ENCODE data around the gene DAGLA. TPM values are rescaled to one million over a fixed set of nuclear protein-coding genes. Genes with fewer than 3 reads are reported as not detected.

Gene DAGLA
- total and polyA plus RNA-seq, 3 donors from 2014 or later = 5.1 to 8.3 (median 7.1) TPM

DNA sequence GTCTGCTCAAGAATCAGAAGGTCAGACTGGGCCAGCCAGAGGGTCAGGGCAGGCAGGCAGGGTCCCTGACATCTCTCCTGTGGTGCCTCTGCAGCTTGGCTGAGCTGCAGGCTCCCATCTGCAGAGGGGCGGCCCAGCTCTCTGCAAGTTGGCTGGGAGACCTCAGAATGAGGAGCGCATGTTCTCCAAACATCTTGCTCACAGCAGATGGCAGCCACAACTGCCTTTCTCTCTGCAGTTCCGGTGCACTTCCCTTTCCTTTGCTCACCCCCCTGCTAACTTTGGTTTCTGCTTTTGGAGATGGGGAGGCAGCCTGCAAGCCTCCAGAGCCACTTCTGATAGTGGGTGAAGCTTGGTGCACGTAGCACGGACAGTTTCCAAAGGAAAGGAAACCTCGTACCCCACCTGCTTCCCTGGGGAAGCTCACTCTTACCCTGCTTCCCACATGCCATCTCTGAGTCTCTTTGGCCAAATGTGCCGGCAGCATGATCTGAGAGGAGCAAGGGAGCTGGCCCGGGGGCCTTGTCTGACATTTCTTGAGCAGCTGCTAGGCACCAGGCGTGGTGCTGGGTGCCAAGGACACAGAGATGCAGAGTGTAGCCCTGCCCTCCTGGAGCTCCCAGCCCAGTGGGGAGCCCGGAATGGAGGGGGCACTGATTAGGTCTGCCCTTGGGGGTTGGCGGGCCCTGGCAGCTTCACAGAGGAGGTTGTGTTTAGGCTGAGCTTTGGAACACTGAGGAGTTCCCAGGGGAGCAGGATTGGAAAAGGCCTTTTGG is 18.2 kb downstream of the DAGLA start:
- TF ChIP-seq POLR2A (IDR thresholded peaks at IDR 0.05) = no peak
- TF ChIP-seq, protein P1, sequence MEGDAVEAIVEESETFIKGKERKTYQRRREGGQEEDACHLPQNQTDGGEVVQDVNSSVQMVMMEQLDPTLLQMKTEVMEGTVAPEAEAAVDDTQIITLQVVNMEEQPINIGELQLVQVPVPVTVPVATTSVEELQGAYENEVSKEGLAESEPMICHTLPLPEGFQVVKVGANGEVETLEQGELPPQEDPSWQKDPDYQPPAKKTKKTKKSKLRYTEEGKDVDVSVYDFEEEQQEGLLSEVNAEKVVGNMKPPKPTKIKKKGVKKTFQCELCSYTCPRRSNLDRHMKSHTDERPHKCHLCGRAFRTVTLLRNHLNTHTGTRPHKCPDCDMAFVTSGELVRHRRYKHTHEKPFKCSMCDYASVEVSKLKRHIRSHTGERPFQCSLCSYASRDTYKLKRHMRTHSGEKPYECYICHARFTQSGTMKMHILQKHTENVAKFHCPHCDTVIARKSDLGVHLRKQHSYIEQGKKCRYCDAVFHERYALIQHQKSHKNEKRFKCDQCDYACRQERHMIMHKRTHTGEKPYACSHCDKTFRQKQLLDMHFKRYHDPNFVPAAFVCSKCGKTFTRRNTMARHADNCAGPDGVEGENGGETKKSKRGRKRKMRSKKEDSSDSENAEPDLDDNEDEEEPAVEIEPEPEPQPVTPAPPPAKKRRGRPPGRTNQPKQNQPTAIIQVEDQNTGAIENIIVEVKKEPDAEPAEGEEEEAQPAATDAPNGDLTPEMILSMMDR (IDR thresholded peaks at IDR 0.05) = no peak
- intact Hi-C loops (cut with DNase I; ENCODE audit: low total_unique reads) = no loop called here
- H3K27ac ChIP-seq = no peak overlapping the region

DNA sequence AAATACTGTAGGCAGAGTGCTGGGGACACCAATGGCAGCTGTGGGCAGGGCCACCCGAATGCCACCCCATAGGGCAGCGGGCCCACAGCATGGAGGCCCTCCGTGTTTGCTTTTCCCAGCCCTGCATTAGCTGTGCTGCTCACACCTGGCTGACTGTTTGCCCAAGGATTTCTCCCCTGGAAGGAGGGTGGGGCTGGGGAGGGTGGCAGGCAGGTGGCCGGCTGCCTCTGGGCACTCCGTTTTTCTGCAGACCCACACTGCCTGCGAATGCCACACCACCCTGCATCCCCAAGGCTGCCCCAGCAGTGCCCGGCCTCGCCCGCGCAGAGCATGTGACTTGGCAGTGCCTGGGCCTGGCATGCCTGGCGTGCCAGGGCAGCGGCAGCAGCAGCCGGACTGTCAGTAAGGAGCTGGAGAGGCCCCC is 19.6 kb downstream of the DAGLA start:
- TF ChIP-seq, protein P1 (IDR thresholded peaks at IDR 0.05) = no peak
- H3K27ac ChIP-seq = no peak overlapping the region
- intact Hi-C loops (cut with DNase I; ENCODE audit: low total_unique reads) = no loop called here
- peaks cover 64% of the 10 kb centered on the region for H3K4me1 ChIP-seq
- WGBS, 2 donors = 71 to 84% methylated on average over 12 to 13 of the region's 13 CpGs
- H3K27me3 ChIP-seq = no peaks in the 10 kb centered on the region
- H3K9me3 ChIP-seq = no peaks in the 10 kb centered on the region
- no peaks in the 10 kb centered on the region for H3K36me3 ChIP-seq (ENCODE audit: low read depth, missing control alignments)
- peak; percentile 55 for DNase-seq
- H3K4me3 ChIP-seq = no peak overlapping the region

More for the DNA sequence above, 18.2 kb downstream of the DAGLA start:
- peak; percentile 53 for DNase-seq
- 29 to 54% methylated on average over 10 to 11 of the region's 11 CpGs for WGBS, 2 donors
- Histone ChIP-seq H3K27me3 (no peaks in the 10 kb centered on the region), H3K4me3 (no peak overlapping the region), H3K4me1 (peaks cover 77% of the 10 kb centered on the region), H3K36me3 (ENCODE audit: low read depth, missing control alignments) (no peaks in the 10 kb centered on the region), H3K9me3 (no peaks in the 10 kb centered on the region)

DNA sequence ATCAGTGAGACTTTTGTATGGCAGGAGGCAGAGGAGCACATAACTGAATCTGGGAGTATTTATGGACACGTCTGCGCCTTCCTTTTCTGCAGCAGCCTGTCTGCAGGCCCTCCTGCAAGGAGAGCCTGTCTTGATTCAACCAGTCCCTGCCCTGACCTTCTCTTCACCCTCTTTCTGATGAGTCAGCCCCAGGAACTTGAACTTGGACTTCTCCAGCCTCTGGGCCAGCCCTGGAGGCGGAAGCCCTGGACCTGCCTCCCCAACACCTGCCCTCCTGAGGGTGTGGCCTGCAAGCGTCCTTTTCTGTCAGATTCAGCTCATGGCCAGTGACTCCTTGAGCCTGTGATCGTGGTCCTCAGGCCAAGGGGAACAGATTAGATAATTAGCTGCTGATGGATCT is 20.0 kb downstream of the DAGLA start:
- Histone ChIP-seq H3K4me1 (peaks cover 59% of the 10 kb centered on the region), H3K9me3 (no peaks in the 10 kb centered on the region), H3K27me3 (no peaks in the 10 kb centered on the region), H3K36me3 (ENCODE audit: low read depth, missing control alignments) (no peaks in the 10 kb centered on the region), H3K4me3 (no peak overlapping the region), H3K27ac (no peak overlapping the region)
- intact Hi-C loops (cut with DNase I; ENCODE audit: low total_unique reads) = no loop called here
- TF ChIP-seq, protein P1 (IDR thresholded peaks at IDR 0.05) = no peak
- TF ChIP-seq POLR2A (IDR thresholded peaks at IDR 0.05) = no peak
- 53 to 86% methylated on average over 3 to 5 of the region's 5 CpGs for WGBS, 2 donors
- DNase-seq = peak; percentile 38

DNA sequence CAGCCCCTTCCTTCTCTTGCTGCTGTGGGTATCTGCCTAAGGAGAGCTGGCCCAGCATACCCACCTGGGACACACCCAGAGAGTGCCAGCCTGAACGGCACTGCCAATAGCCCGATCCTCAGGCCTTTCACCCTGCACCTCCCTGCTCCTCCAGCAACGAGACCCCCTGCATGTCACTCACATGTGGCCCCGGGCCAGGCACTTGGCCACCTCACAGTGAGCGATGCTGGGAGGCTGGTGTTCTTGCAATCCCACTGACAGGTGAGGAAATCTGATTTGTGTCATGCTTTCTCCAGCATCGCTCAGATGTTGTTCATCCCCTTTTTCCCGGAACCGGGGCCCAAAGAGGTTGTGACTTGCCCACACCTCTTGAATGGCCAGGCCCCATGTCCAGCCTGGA is 20.5 kb downstream of the DAGLA start:
- no peak for DNase-seq
- Histone ChIP-seq H3K36me3 (ENCODE audit: low read depth, missing control alignments) (no peaks in the 10 kb centered on the region), H3K9me3 (no peaks in the 10 kb centered on the region), H3K4me1 (peaks cover 54% of the 10 kb centered on the region), H3K27ac (no peak overlapping the region), H3K27me3 (no peaks in the 10 kb centered on the region), H3K4me3 (no peak overlapping the region)
- intact Hi-C loops (cut with DNase I; ENCODE audit: low total_unique reads) = no loop called here
- WGBS, 2 donors = 91 to 98% methylated on average over 8 of the region's 8 CpGs
- TF ChIP-seq, protein P1 (IDR thresholded peaks at IDR 0.05) = no peak
- no peak for TF ChIP-seq POLR2A (IDR thresholded peaks at IDR 0.05)
